Neuronal stem cell (in vitro differentiated cells): ENCODE results near the gene COPS3.
"Not testable (repeated sequence)": the region's sequence is repeated elsewhere in the genome, so short reads cannot be mapped to it uniquely, and the experiment has no call there.

ENCODE experiments used
- DNase-seq: peaks from one replicate; pipeline ENCODE4 v3.0.0-alpha.2; 2013; ENCODE audit warnings: low spot score
- H2AFZ ChIP-seq: one replicate; pipeline ENCODE4 v1.6.1; 2013; ENCODE audit warnings: mild to moderate bottlenecking, low read length, inconsistent platforms
- H2AK5ac ChIP-seq: 2 replicates; pipeline ENCODE4 v1.6.1; 2013; ENCODE audit warnings: low read depth, mild to moderate bottlenecking, inconsistent platforms, low read length, moderate library complexity, mixed read lengths
- H2BK120ac ChIP-seq: 2 replicates; pipeline ENCODE4 v1.6.1; 2013; ENCODE audit warnings: low read depth, mild to moderate bottlenecking, inconsistent platforms, low read length, moderate library complexity, mixed read lengths
- H2BK12ac ChIP-seq: one replicate; pipeline ENCODE4 v1.6.1; 2013; ENCODE audit warnings: low read length, inconsistent platforms
- H2BK15ac ChIP-seq: 2 replicates; pipeline ENCODE4 v1.6.1; 2013; ENCODE audit warnings: mild to moderate bottlenecking, low read length, inconsistent platforms, mixed read lengths
- H2BK5ac ChIP-seq: one replicate; pipeline ENCODE4 v1.6.1; 2013; ENCODE audit warnings: inconsistent platforms, mild to moderate bottlenecking, low read length, moderate library complexity
- H3K14ac ChIP-seq: one replicate; pipeline ENCODE4 v1.6.1; 2013; ENCODE audit warnings: low read length, inconsistent platforms
- H3K18ac ChIP-seq: 2 replicates; pipeline ENCODE4 v1.6.1; 2013; ENCODE audit warnings: low read length, inconsistent platforms
- H3K23ac ChIP-seq: 2 replicates; pipeline ENCODE4 v1.6.1; 2013; ENCODE audit warnings: low read depth, mild to moderate bottlenecking, mixed read lengths, low read length, inconsistent platforms; ENCODE audit not compliant: poor library complexity
- H3K27ac ChIP-seq: replicated peaks from 3 replicates; pipeline ENCODE4 v1.5.1; 2013; ENCODE audit warnings: low read length, inconsistent platforms
- H3K27me3 ChIP-seq, 3 experiments: 2 replicates each; pipeline ENCODE4 v1.6.1; 2013; ENCODE audit warnings: low read length in 3 of 3, mild to moderate bottlenecking in 2 of 3, inconsistent platforms in 1 of 3, low read depth in 1 of 3, mixed read lengths in 1 of 3, moderate library complexity in 1 of 3; ENCODE audit not compliant: control insufficient read depth in 3 of 3, insufficient read depth in 3 of 3
- H3K36me3 ChIP-seq, 2 donors: replicated peaks in 1 of 2; 2 replicates each; pipeline ENCODE4 v1.6.1; 2013; ENCODE audit warnings: low read length in 2 of 2; ENCODE audit not compliant: control insufficient read depth in 2 of 2, insufficient read depth in 2 of 2
- H3K4ac ChIP-seq: 2 replicates; pipeline ENCODE4 v1.6.1; 2013; ENCODE audit warnings: inconsistent platforms, mild to moderate bottlenecking, low read length, moderate library complexity
- H3K4me1 ChIP-seq, 2 donors: 1 replicate in 1 of 2; 2 replicates in 1 of 2; pipeline ENCODE4 v1.6.1; 2013; ENCODE audit warnings: low read length in 2 of 2, low read depth in 1 of 2; ENCODE audit not compliant: control insufficient read depth in 2 of 2, insufficient read depth in 1 of 2
- H3K4me2 ChIP-seq: one replicate; pipeline ENCODE4 v1.6.1; 2013; ENCODE audit warnings: mild to moderate bottlenecking, low read length, inconsistent platforms; ENCODE audit not compliant: insufficient read depth, poor library complexity, severe bottlenecking
- H3K4me3 ChIP-seq, 2 donors: 2 replicates each; pipeline ENCODE4 v1.5.1; 2013; ENCODE audit warnings: low read length in 2 of 2, mild to moderate bottlenecking in 2 of 2, inconsistent platforms in 1 of 2, moderate library complexity in 1 of 2
- H3K79me1 ChIP-seq: one replicate; pipeline ENCODE4 v1.6.1; 2013; ENCODE audit warnings: low read depth, mild to moderate bottlenecking, inconsistent platforms, low read length, moderate library complexity
- H3K9ac ChIP-seq: one replicate; pipeline ENCODE4 v1.6.1; 2013; ENCODE audit warnings: mild to moderate bottlenecking, low read depth, low read length, inconsistent platforms; ENCODE audit not compliant: poor library complexity
- H3K9me3 ChIP-seq, 2 donors: replicated peaks in 1 of 2; 2 replicates each; pipeline versions ENCODE3 to v1.6.1; 2013; ENCODE audit warnings: low read length in 2 of 2, mild to moderate bottlenecking in 2 of 2, inconsistent platforms in 1 of 2, low read depth in 1 of 2, mixed read lengths in 1 of 2, moderate library complexity in 1 of 2; ENCODE audit not compliant: control insufficient read depth in 2 of 2, insufficient read depth in 1 of 2
- H4K8ac ChIP-seq: one replicate; pipeline ENCODE4 v1.6.1; 2013; ENCODE audit warnings: low read depth, mild to moderate bottlenecking, inconsistent platforms, low read length, moderate library complexity
- H4K91ac ChIP-seq: one replicate; pipeline ENCODE4 v1.6.1; 2013; ENCODE audit warnings: low read length, low read depth, mild to moderate bottlenecking, inconsistent platforms; ENCODE audit not compliant: poor library complexity
- WGBS, 2 donors: extraction: QIAGEN DNeasy Blood & Tissue Kit; methylation state at CpG; one replicate each; pipeline ENCODE4 v1.1.7; 2013; ENCODE audit warnings: missing lambda C conversion rate in 2 of 2, mixed read lengths in 1 of 2; ENCODE audit not compliant: insufficient read length in 2 of 2, insufficient replicate concordance in 1 of 2; ENCODE audit errors: extremely low coverage in 2 of 2; 5-methylcytosine and 5-hydroxymethylcytosine counted together

The COPS3 gene

GRCh38 chr17:17303847-17304490 is 22.9 kb upstream of the COPS3 start:
- Histone ChIP-seq H2BK5ac (no peak overlapping the region), H3K27me3 (peaks cover 0 to 19% (median 2%) of the 10 kb centered on the region in 3 experiments), H2AK5ac (no peak overlapping the region), H3K9ac (no peak overlapping the region), H3K14ac (no peak overlapping the region), H2BK15ac (peak overlapping the region; percentile 95), H3K4ac (no peak overlapping the region), H2BK120ac (no peak overlapping the region), H3K18ac (peak overlapping the region; percentile 94), H4K8ac (no peak overlapping the region), H3K9me3 (no peaks in the 10 kb centered on the region), H3K27ac (no peak overlapping the region), H3K4me3 (peak overlapping the region; percentile 78 to 90), H3K4me2 (peak overlapping the region; percentile 66), H3K4me1 (peaks cover 5 to 12% of the 10 kb centered on the region in 2 donors), H4K91ac (no peak overlapping the region), H3K79me1 (no peaks in the 10 kb centered on the region), H2AFZ (peak overlapping the region; percentile 94), H2BK12ac (no peak overlapping the region), H3K36me3 (no peaks in the 10 kb centered on the region), H3K23ac (no peak overlapping the region)
- no CpG with 5 or more reads among the region's 21 CpGs for WGBS, 2 donors
- DNase-seq: no peak

DNA sequence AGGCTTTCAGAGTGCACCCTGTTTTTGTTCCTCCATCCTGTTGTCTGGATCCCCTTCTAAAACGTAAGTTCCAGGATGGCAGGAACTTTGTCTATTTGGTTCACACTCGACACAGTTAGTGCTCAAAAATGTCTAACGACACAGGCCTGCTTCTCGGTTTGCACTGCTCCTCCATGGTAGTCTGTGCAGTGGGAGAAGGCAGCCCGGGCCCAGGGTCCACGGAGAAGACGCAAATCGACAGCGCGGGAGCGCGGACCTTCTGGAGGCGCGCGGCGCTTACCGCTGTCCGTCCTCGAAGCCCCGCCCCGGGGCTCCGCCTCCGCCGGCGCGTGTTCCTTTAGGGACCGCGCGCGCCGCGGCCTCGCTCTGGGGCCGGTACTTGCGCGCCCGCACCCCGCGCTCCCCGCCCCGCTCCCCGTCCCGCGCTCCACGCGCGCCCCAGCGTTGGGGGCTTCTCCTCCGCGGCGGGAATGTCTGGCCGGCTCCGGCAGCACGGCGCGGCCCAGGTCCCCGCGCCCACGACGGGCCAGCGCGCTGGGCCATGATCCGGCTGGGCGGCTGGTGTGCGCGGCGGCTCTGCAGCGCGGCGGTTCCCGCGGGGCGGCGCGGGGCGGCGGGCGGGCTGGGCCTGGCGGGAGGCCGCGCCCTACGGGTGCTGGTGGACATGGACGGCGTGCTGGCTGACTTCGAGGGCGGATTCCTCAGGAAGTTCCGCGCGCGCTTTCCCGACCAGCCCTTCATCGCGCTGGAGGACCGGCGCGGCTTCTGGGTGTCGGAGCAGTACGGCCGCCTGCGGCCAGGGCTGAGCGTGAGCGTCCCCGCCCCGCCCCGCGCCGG is 22.2 kb upstream of the COPS3 start, which contains the start of gene NT5M:
TSS of gene NT5M (plus strand) at position 364 of the 837 bp plus-strand sequence. CDS start at position 542, 178 bp downstream.
- Histone ChIP-seq H3K36me3 (no peaks in the 10 kb centered on the region), H2BK12ac (no peak within 1 kb of the TSS), H2BK15ac (peak within 1 kb of the TSS; percentile 95), H3K14ac (no peak within 1 kb of the TSS), H3K79me1 (no peaks in the 10 kb centered on the region), H3K4me1 (peaks cover 5 to 12% of the 10 kb centered on the region in 2 donors), H3K4ac (no peak within 1 kb of the TSS), H3K27me3 (peaks cover 0 to 19% (median 2%) of the 10 kb centered on the region in 3 experiments), H2AK5ac (no peak within 1 kb of the TSS), H3K23ac (peak within 1 kb of the TSS; percentile 4), H4K8ac (peak within 1 kb of the TSS; percentile 4), H3K4me3 (peak within 1 kb of the TSS; percentile 78 to 90), H3K9ac (peak within 1 kb of the TSS; percentile 88), H3K27ac (no peak within 1 kb of the TSS), H4K91ac (no peak within 1 kb of the TSS), H3K18ac (peak within 1 kb of the TSS; percentile 94), H3K9me3 (no peaks in the 10 kb centered on the region), H2BK120ac (no peak within 1 kb of the TSS), H2AFZ (peak within 1 kb of the TSS; percentile 94), H3K4me2 (peak within 1 kb of the TSS; percentile 66), H2BK5ac (no peak within 1 kb of the TSS)
- WGBS, 2 donors: no CpG with 5 or more reads among the region's 107 CpGs
- peak; percentile 54 for DNase-seq

- peak overlapping the region; percentile 85 for H3K27ac ChIP-seq
- H3K4me2 ChIP-seq: peak overlapping the region; percentile 50
- H3K23ac ChIP-seq, H2BK120ac ChIP-seq, DNase-seq, H2BK12ac ChIP-seq, H3K79me1 ChIP-seq, H3K9me3 ChIP-seq, H2BK5ac ChIP-seq, H2BK15ac ChIP-seq, H4K91ac ChIP-seq, H3K9ac ChIP-seq, H3K36me3 ChIP-seq, H2AK5ac ChIP-seq, H4K8ac ChIP-seq, H3K14ac ChIP-seq, H3K4ac ChIP-seq, H3K18ac ChIP-seq: not testable (repeated sequence)
- peaks cover 5 to 12% of the 10 kb centered on the region in 2 donors for H3K4me1 ChIP-seq
- H2AFZ ChIP-seq: peak overlapping the region; percentile 83
- H3K4me3 ChIP-seq: peak overlapping the region; percentile 45 to 67
- no CpG with 5 or more reads among the region's 11 CpGs for WGBS, 2 donors
- peaks cover 0 to 19% (median 2%) of the 10 kb centered on the region in 3 experiments for H3K27me3 ChIP-seq
Measured at GRCh38 chr17:17301659-17302058, 20.6 kb upstream of the COPS3 start.
